Measurements from ENCODE around the gene SYK. TPM values are rescaled to one million over a fixed set of nuclear protein-coding genes. Genes with fewer than 3 reads are reported as not detected.

Gene SYK
- total RNA-seq, 1 donor: not detected

- no peaks in the 10 kb centered on the region for H4K20me1 ChIP-seq (ENCODE audit: insufficient read depth, low read length)
- TF ChIP-seq CTCF (IDR thresholded peaks at IDR 0.05; ENCODE audit: extremely low read depth, low read depth, low read length): no peak
These were observed 47.2 kb downstream of the SYK start for GRCh38 chr9:90848866-90849265.

GRCh38 chr9:90851444-90851843, 49.8 kb downstream of the SYK start:
- no peak overlapping the region for H3K4me2 ChIP-seq (ENCODE audit: insufficient read depth, low read length)

More at GRCh38 chr9:90848866-90849265, 47.2 kb downstream of the SYK start:
- no peak overlapping the region for H3K4me3 ChIP-seq (ENCODE audit: insufficient read depth, low read length)
- no peak for DNase-seq (ENCODE audit: insufficient read length, low spot score, missing footprints)
- H3K36me3 ChIP-seq (ENCODE audit: insufficient read depth, low read length): no peaks in the 10 kb centered on the region
- no peak overlapping the region for H3K27ac ChIP-seq (ENCODE audit: low read depth, low read length)
- no peaks in the 10 kb centered on the region for H3K9me3 ChIP-seq (ENCODE audit: low read depth, low read length)
- H2AFZ ChIP-seq (ENCODE audit: low read length): no peak overlapping the region
- H3K4me2 ChIP-seq (ENCODE audit: insufficient read depth, low read length): no peak overlapping the region
- H3K4me1 ChIP-seq (ENCODE audit: insufficient read depth, low read length): no peaks in the 10 kb centered on the region
- no peaks in the 10 kb centered on the region for H3K79me2 ChIP-seq (ENCODE audit: insufficient read depth, low read length)
- H3K27me3 ChIP-seq (ENCODE audit: insufficient read depth, low read length): no peaks in the 10 kb centered on the region

GRCh38 chr9:90853945-90854344, 52.3 kb downstream of the SYK start:
- TF ChIP-seq CTCF (IDR thresholded peaks at IDR 0.05; ENCODE audit: extremely low read depth, low read depth, low read length): no peak
- H3K36me3 ChIP-seq (ENCODE audit: insufficient read depth, low read length): no peaks in the 10 kb centered on the region
- no peaks in the 10 kb centered on the region for H4K20me1 ChIP-seq (ENCODE audit: insufficient read depth, low read length)
- H2AFZ ChIP-seq (ENCODE audit: low read length): no peak overlapping the region
- no peak overlapping the region for H3K4me3 ChIP-seq (ENCODE audit: insufficient read depth, low read length)
- no peak for DNase-seq (ENCODE audit: insufficient read length, low spot score, missing footprints)
- H3K4me2 ChIP-seq (ENCODE audit: insufficient read depth, low read length): no peak overlapping the region
- H3K27ac ChIP-seq (ENCODE audit: low read depth, low read length): no peak overlapping the region
- H3K9me3 ChIP-seq (ENCODE audit: low read depth, low read length): no peaks in the 10 kb centered on the region
- H3K79me2 ChIP-seq (ENCODE audit: insufficient read depth, low read length): no peaks in the 10 kb centered on the region
- no peaks in the 10 kb centered on the region for H3K27me3 ChIP-seq (ENCODE audit: insufficient read depth, low read length)
- no peaks in the 10 kb centered on the region for H3K4me1 ChIP-seq (ENCODE audit: insufficient read depth, low read length)

More at GRCh38 chr9:90851444-90851843, 49.8 kb downstream of the SYK start:
- Histone ChIP-seq H3K27ac (ENCODE audit: low read depth, low read length) (no peak overlapping the region), H3K4me1 (ENCODE audit: insufficient read depth, low read length) (no peaks in the 10 kb centered on the region), H3K9me3 (ENCODE audit: low read depth, low read length) (no peaks in the 10 kb centered on the region), H4K20me1 (ENCODE audit: insufficient read depth, low read length) (no peaks in the 10 kb centered on the region), H2AFZ (ENCODE audit: low read length) (no peak overlapping the region), H3K36me3 (ENCODE audit: insufficient read depth, low read length) (no peaks in the 10 kb centered on the region), H3K79me2 (ENCODE audit: insufficient read depth, low read length) (no peaks in the 10 kb centered on the region), H3K27me3 (ENCODE audit: insufficient read depth, low read length) (no peaks in the 10 kb centered on the region), H3K4me3 (ENCODE audit: insufficient read depth, low read length) (no peak overlapping the region)
- no peak for TF ChIP-seq CTCF (IDR thresholded peaks at IDR 0.05; ENCODE audit: extremely low read depth, low read depth, low read length)
- peak; percentile 83 for DNase-seq (ENCODE audit: insufficient read length, low spot score, missing footprints)

GRCh38 chr9:90854637-90855175, 53.1 kb downstream of the SYK start:
- Histone ChIP-seq H3K36me3 (ENCODE audit: insufficient read depth, low read length) (no peaks in the 10 kb centered on the region), H3K79me2 (ENCODE audit: insufficient read depth, low read length) (no peaks in the 10 kb centered on the region), H3K27me3 (ENCODE audit: insufficient read depth, low read length) (no peaks in the 10 kb centered on the region), H2AFZ (ENCODE audit: low read length) (no peak overlapping the region), H3K4me3 (ENCODE audit: insufficient read depth, low read length) (no peak overlapping the region), H4K20me1 (ENCODE audit: insufficient read depth, low read length) (no peaks in the 10 kb centered on the region), H3K4me1 (ENCODE audit: insufficient read depth, low read length) (no peaks in the 10 kb centered on the region), H3K4me2 (ENCODE audit: insufficient read depth, low read length) (no peak overlapping the region), H3K27ac (ENCODE audit: low read depth, low read length) (no peak overlapping the region), H3K9me3 (ENCODE audit: low read depth, low read length) (no peaks in the 10 kb centered on the region)
- no peak for DNase-seq (ENCODE audit: insufficient read length, low spot score, missing footprints)
- TF ChIP-seq CTCF (IDR thresholded peaks at IDR 0.05; ENCODE audit: extremely low read depth, low read depth, low read length): no peak
